ENCODE results near the gene KNOP1.
"Not testable (repeated sequence)": the region's sequence is repeated elsewhere in the genome, so short reads cannot be mapped to it uniquely, and the experiment has no call there.

KNOP1 gene

DNA sequence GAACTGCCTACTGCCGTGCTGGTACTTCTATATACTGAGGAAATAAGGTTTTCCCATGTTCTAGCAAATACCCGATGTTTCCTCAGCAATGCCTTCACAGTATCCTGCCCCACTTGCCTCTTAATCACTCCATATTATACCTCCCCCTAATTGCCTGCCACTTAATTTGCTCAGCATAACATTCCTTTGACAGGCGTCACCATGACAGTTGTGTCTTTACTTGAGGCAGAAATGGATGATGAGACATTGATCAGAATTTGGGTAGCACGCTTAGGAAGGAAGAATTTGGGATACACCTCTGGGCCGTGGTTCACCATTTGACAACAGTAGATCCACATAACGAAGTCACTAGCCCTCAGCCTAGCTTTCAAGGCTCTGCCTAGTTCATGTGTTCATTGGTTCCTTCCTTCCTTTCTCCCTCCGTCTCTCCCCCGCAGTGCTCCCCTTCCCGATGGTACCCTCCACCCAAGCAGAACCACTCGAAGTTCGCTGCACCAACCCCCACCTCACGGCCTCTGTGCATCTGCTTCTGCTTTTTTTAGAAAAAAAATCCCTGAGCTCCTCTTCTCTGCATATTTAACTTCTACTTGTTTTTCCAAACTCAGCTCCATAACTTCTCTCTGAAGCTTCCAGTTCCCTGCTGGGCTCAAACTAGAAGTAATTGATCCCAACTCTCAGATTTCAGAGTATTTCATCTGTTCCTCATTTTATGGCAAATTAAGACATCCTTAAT lies 19.4 kb upstream of the KNOP1 start:
- DNase-seq: no peak

DNA sequence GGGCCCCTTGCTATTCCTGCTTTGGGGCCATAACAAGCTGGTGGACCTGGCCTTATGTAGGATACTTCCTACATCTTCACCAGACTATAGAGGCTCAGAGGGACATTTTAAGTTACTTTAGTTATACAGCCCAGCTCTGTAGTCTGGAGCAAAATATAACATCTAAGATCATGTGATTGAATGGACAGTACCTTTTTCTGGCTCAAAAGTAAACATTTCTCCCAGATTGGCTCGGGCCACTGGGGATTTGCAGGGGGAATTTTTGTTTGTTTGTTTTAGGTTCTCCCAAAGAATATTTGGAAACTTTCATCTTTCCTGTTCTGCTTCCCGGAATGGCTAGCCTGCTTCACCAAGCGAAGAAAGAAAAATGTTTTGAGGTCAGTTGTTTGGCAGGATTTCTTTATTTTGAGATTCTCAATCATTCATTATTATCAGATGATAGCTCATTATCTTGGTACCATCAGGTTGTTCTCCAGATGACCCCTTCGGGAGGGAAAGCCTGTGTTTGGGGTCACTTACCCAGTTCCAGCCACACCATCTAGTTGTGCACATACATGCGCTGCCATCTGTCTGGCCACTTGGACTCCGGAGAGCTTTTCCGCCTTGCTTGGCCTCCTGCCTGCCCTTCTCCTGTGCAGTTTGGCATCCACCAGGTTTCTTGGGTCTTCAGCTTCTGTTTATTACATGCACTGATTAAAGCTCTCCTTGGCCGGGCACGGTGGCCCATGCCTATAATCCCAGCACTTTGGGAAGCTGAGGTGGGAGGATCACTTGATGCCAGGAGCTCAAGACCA lies 17.2 kb upstream of the KNOP1 start:
- DNase-seq: no peak

GRCh38 chr16:19733551-19733950 lies 15.5 kb upstream of the KNOP1 start:
- no peak for DNase-seq

- DNase-seq: no peak
These were observed 10.6 kb upstream of the KNOP1 start for GRCh38 chr16:19728636-19728965.

- no peak for DNase-seq
These were observed 5.0 kb upstream of the KNOP1 start for GRCh38 chr16:19722981-19723380.

DNA sequence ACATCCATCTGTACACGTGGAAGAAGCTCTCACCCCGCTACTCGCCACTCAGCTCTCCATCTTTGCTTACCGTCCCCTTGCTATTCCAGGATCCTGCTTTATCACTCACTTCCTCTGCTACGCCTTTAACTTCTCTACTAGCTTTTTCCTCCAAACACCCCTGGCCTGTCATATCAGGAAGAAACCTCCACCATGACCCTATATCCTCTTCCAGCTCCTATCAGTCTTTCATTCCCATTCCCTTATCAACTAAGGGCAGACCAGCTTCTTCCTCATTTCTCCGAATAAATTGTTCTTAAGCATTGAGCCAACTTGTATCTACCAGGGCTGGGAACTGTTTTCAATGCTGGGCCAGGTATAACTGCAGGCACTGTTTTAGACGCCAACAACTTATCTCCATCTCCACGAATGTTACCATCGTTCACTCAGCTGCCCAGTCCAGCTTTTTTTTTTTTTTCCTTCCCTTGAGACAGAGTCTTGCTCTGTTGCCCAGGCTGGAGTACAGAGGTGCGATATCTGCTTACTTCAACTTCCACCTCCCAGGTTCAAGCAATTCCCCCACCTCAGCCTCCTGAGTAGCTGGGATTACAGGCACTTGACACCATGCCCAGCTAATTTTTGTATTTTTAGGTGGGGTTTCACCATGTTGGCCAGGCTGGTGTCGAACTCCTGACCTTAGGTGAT lies 4.4 kb upstream of the KNOP1 start:
- DNase-seq: no peak

GRCh38 chr16:19718624-19718965 lies 568 bp upstream of the KNOP1 start:
- DNase-seq: no peak

DNA sequence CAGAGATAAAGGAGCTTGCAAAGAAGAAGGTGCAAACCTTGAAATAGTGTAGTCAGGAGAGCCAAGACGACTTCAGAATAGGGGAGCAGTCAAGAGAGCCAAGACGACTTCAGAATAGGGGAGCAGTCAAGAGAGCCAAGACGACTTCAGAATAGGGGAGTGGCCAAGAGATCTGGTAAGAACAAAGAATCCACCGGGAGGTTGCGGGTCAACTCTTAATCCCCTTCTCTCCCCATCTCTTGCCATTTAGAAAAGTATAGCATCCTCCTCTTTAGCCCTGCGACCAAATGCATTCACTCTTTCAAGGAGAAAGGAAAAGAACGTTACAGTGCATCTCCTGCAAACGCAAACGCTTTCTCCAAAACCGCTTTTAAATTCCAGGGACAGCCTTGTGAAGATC lies 713 bp downstream of the KNOP1 start:
- DNase-seq: no peak

DNA sequence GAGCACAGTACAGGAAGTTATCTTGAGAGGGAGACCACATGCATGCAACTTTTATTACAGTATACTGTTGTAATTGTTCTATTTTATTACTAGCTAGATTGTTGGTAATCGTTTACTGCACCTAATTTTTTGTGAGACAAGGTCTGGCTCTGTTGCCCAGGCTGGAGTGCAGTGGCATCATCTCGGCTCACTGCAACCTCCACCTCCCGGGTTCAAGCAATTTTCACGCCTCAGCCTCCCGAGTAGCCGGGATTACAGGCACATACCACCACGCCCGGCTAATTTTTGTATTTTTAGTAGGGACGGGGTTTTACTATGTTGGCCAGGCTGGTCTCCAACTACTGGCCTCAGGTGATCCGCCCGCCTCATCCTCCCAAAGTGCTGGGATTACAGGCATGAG lies 1.3 kb downstream of the KNOP1 start:
- DNase-seq: not testable (repeated sequence)

GRCh38 chr16:19716183-19716582 lies 1.8 kb downstream of the KNOP1 start:
- no peak for DNase-seq

DNA sequence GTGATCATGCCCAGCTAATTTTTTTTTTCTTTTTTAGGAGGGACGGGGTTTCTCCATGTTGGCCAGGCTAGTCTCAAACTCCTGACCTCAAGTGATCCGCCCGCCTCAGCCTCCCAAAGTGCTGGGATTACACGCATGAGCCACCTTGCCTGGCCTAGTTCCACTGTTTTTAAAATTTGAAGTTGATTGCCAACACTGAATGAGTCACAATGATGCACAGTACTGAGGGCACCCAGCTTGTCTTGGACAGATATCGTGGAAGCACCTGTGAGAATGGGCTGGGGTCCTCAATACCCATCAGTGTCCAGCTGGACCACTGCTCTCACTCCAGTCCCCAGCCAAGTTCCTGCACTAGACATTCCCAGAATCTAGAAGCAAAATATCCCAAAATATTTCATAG lies 2.5 kb downstream of the KNOP1 start:
- no peak for DNase-seq

- DNase-seq: no peak
These were observed 4.3 kb downstream of the KNOP1 start for GRCh38 chr16:19713697-19714096.

DNA sequence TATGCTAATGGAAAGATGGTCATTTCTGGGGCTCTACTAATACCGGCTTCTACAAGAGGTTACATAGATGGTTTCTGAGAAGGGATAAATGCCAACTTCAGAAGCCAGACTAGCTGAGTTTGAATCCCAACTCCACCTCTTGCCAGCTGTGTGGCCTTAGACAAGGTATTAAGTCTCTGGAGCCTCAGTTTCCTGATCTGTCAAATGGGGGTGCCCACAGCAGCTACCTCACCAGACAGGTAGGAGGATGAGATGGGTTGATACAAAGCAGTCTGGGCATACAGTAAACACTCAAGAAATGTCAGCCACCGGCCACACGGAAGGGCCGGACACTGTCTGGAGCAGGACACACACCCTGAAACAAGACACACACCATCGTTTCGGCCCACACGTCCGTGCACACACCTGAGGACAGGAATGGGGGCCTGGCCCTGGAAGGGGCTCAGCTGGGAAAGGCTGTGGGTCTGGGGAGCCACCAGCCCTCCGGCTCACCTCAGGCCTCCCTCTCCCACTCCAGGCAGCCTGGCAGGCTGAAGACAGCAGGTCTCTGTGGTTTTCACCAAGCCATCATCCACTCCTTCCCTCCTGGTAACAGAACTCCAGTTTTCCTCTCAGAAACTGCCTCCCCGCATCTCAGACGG lies 5.5 kb downstream of the KNOP1 start:
- DNase-seq: no peak

- DNase-seq: no peak
These were observed 6.4 kb downstream of the KNOP1 start for GRCh38 chr16:19711643-19712042.

DNA sequence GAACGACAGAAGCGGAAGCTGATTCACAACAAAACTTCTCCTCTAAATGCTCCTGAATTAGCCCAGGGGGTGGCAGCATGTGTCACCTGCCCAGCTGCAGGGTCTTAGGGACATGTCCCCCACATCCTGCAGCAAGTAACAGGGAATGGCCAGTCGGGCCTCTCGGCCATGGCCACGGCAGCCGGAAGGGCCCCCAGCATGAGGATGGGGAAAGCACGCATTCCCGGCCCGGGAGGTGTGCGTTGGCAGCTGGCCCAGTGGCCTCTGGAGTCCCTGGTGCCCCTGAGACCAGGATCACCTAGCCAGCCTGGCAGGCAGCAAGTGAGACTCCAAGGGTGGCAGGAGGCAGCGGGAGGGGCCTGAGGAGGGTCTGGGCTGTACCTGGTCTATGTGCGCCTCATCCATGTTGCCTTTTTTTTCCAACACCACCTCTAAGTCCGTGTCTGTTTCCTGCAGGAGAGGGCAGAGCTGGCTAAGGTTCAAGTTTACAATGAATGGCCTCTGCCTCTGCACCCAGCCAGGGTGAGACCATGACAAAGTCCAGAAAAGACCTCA lies 7.0 kb downstream of the KNOP1 start:
- no peak for DNase-seq

GRCh38 chr16:19710191-19710908 lies 7.7 kb downstream of the KNOP1 start:
- no peak for DNase-seq

DNA sequence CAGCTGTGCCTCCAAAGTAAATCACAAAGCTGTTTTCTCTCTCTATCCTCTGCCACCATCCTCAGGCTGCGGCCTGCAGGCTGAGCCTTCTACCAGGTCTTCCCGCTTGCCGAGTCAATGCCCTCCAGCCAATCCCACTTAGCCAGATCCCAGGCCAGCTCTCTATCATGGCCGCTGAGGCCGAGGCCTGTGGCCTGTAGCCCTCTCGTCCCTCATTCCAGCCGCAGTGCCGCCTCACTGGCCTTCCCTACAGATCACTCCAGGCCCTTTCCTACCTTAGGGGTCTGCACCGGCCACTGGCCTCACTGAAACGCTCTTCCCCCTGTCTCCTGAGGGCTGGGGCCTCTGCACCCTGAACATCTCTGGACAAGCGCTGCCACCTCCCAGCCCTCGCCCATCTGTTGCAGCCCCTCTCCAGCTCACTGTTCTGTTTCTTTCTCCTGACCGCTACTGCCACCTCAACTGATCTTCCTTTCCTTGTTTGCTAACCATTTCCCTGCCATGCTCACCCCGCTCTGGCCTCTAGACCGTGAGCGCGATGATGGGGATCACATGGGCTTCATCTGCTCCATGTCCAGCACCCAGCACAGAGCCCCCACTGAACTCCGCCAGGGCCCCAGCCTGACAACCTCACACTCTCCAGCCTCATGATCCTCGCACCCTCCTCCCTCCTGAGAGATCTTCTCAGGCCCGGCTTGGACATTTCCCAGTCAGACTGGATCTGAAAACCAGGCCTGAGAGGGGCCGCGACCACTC lies 8.5 kb downstream of the KNOP1 start:
- no peak for DNase-seq

GRCh38 chr16:19708296-19709205 lies 9.5 kb downstream of the KNOP1 start:
- DNase-seq: no peak

DNA sequence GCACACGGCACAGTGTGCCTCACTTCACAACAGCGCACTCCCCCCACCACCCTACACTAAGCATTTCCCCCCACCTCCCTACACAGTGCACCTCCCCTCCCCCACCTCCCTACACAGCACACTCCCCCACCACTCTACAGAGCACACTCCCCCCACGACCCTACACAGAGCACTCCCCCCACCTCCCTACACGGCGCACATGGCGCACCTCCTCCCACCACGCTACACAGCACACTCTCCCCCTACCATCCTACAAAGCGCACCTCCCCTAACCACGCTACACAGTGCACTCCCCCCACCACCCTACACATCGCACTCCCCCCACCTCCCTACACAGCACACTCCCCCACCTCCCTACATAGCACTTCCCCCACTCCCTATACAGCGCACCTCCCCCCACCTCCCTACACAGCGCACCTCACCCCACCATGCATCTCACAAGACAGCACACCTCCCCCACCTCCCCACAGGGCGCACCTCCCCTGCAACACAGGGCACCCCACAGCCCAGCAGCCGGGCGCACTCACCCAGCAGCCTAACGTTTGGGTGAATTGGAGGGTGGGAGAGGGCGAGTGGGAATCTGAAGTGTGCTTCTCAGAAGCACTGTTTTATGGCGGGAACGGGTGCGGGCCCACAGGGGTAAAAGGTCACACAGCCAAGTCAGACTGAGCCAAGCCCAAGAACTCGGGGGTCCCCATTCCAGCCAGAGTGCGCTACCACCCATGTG lies 10.3 kb downstream of the KNOP1 start:
- DNase-seq: no peak

DNA sequence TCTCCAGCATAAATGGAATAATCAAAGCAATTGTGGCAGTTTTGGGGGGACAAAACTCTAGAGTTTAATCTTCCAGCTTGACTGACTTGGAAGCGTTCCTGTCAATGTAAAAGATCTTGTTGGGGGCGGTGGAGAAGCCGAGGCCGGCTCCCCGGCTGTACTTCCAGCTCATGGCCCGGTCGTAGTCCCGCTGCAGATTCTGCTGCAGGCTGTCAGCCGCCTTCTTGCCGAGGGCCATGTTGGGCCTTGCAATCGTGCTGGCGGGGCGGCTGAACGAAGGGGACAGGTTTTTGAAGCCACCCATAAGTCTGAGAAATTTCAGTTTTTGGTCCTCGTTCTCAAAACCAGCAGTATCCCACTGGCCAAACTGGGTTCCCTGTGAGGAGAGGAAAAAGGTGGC lies 11.2 kb downstream of the KNOP1 start:
- DNase-seq: no peak

Data from NCI-H187 treated with DMSO at 0.1 percent for 48 hours (cell line).